ENCODE data around the gene ZNF462. TPM values are rescaled to one million over a fixed set of nuclear protein-coding genes. Genes with fewer than 3 reads are reported as not detected.
A peak's percentile ranks its signal among the peaks of the same experiment; 100 is the strongest.

The ZNF462 gene
- total RNA-seq, 1 experiment from 2014 or later: 164 TPM

DNA sequence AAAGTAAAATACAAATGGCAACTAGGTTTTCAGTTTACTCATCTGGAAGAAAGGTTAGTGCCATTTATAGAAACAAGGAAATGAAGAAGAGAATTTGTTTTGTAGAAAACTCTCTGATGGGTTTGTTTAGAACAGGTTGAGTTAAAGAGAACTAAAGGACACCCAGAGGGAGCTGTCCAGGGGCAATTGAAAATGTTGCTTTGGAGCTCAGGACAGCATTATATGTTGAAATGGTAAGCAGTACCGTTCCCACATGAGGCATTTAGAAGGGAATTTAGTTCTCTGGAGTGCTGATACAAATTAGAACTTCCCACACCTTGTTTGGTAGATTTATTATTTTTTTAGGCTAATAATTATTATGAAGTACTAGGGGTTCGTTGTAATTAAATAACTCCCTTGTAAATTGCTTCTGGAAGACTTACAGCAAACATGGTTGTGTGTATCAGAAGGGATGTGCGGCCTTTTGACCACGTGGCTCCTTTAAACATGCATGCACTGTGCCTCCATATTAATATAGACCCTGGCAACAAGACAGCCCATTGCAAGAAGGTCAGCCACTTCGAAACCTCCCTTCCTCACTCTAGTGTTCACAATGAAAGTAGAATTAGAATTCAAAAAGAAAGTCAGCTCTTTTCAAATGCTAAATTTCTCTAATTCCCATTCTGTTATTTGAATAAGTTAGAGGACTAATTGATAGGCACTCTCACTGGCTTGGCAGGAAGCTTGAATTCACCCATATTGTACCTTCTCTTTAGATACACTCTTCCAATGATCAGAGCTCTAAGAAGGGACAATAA is 71.7 kb downstream of the ZNF462 start:
- no peak overlapping the region for H2BK20ac ChIP-seq (ENCODE audit: low read depth, low read length, poor library complexity, severe bottlenecking)
- WGBS (ENCODE audit: extremely low coverage, insufficient read length, low lambda C conversion rate): no CpG with 5 or more reads among the region's 5 CpGs
- H4K20me1 ChIP-seq (ENCODE audit: control insufficient read depth, insufficient read depth, insufficient read length): no peaks in the 10 kb centered on the region
- TF ChIP-seq CTCF (conservative IDR thresholded peaks at IDR 0.05): no peak
- no peak overlapping the region for H4K5ac ChIP-seq (ENCODE audit: insufficient read length, low read depth, low read length)
- no peaks in the 10 kb centered on the region for H3K27me3 ChIP-seq (ENCODE audit: insufficient read depth, low read length)
- no peak overlapping the region for H2BK5ac ChIP-seq (ENCODE audit: insufficient read length, low read length)
- no peak overlapping the region for H2BK15ac ChIP-seq (ENCODE audit: low read depth, low read length)
- peak overlapping the region; percentile 38 for H3K27ac ChIP-seq (ENCODE audit: insufficient read length, low read depth, low read length)
- DNase-seq: no peak
- H3K79me2 ChIP-seq (ENCODE audit: insufficient read depth, low read length): no peaks in the 10 kb centered on the region
- no peaks in the 10 kb centered on the region for H3K9me3 ChIP-seq (ENCODE audit: control insufficient read depth, low read depth, low read length)
- H3K4ac ChIP-seq (ENCODE audit: low read depth, low read length): no peak overlapping the region
- H3K79me1 ChIP-seq (ENCODE audit: insufficient read depth, low read depth, low read length, poor library complexity, severe bottlenecking): peaks cover 5% of the 10 kb centered on the region
- peaks cover 31 to 33% of the 10 kb centered on the region in 2 experiments for H3K4me1 Mint-ChIP-seq
- no peak overlapping the region for H4K8ac ChIP-seq (replicated peaks; ENCODE audit: insufficient read length, low read depth, low read length)
- H3K14ac ChIP-seq (ENCODE audit: insufficient read depth, low read length): no peak overlapping the region
- H3K4me2 ChIP-seq (ENCODE audit: insufficient read depth, insufficient read length, low read length): peak overlapping the region; percentile 48
- no peak overlapping the region for H2AFZ ChIP-seq (ENCODE audit: low read length)
- H2BK12ac ChIP-seq (ENCODE audit: insufficient read length, low read depth, low read length): no peak overlapping the region
- H3K27ac Mint-ChIP-seq: peak overlapping the region; percentile 9 to 92 (median 82); a peak in 6 of 7 replicates
- no peak overlapping the region for H2BK120ac ChIP-seq (ENCODE audit: low read depth, low read length, poor library complexity, severe bottlenecking)
- 0 out of 5 replicates have a peak overlapping the region, but pooled peaks of 1 of the 2 experiments have one; percentile 3 for H3K4me3 Mint-ChIP-seq
- H3K23ac ChIP-seq (ENCODE audit: insufficient read length, low read depth, low read length): no peak overlapping the region
- no peak overlapping the region for H3K18ac ChIP-seq (ENCODE audit: insufficient read length, low read depth, low read length)
- H3K56ac ChIP-seq (ENCODE audit: insufficient read length, low read depth, low read length): no peak overlapping the region
- no peak overlapping the region for H4K91ac ChIP-seq (ENCODE audit: insufficient read length, low read depth, low read length)
- no peaks in the 10 kb centered on the region for H3K23me2 ChIP-seq (ENCODE audit: insufficient read length, low read depth, low read length, poor library complexity, severe bottlenecking)
- H3K27me3 Mint-ChIP-seq (ENCODE audit: low read depth): no peaks in the 10 kb centered on the region
- no peak overlapping the region for H3K9ac ChIP-seq (ENCODE audit: extremely low read depth, insufficient read length, low read length)
- H3K36me3 Mint-ChIP-seq (ENCODE audit: insufficient read depth in 1 of 3, low read depth in 3 of 3): peaks cover 66 to 85% (median 83%) of the 10 kb centered on the region in 3 experiments
- H3T11ph ChIP-seq (ENCODE audit: low read length): no peak overlapping the region
- H3K9me3 Mint-ChIP-seq: no peaks in the 10 kb centered on the region
- no peak overlapping the region for H2AK5ac ChIP-seq (ENCODE audit: insufficient read length, low read length)
- H3K4me1 ChIP-seq (ENCODE audit: insufficient read depth, low read length): peaks cover 2% of the 10 kb centered on the region; the same call in 1 of the 2 replicates
